ENCODE measurements around the gene SIK2.

The SIK2 gene

GRCh38 chr11:111718436-111718835 is 116.2 kb downstream of the SIK2 start:
- Histone ChIP-seq H3K27ac (ENCODE audit: low read depth, low read length) (peak overlapping the region; percentile 48), H3K9me3 (ENCODE audit: control insufficient read depth, insufficient read depth, low read length) (no peaks in the 10 kb centered on the region), H3K27me3 (ENCODE audit: control insufficient read depth, insufficient read depth, low read length) (no peaks in the 10 kb centered on the region), H3K36me3 (ENCODE audit: control insufficient read depth, insufficient read depth, low read length) (peaks cover 39% of the 10 kb centered on the region), H3K4me1 (ENCODE audit: control insufficient read depth, insufficient read depth, low read length) (peaks cover 15% of the 10 kb centered on the region; the same call in 1 of the 2 replicates), H3K4me3 (ENCODE audit: low read depth, low read length) (no peak overlapping the region), H3K9ac (ENCODE audit: low read depth, low read length) (no peak overlapping the region)

GRCh38 chr11:111718859-111719258 is 116.6 kb downstream of the SIK2 start:
- Histone ChIP-seq H3K27ac (ENCODE audit: low read depth, low read length) (peak overlapping the region; percentile 48), H3K9ac (ENCODE audit: low read depth, low read length) (no peak overlapping the region), H3K4me1 (ENCODE audit: control insufficient read depth, insufficient read depth, low read length) (peaks cover 15% of the 10 kb centered on the region; the same call in 1 of the 2 replicates), H3K4me3 (ENCODE audit: low read depth, low read length) (no peak overlapping the region), H3K27me3 (ENCODE audit: control insufficient read depth, insufficient read depth, low read length) (no peaks in the 10 kb centered on the region), H3K9me3 (ENCODE audit: control insufficient read depth, insufficient read depth, low read length) (no peaks in the 10 kb centered on the region), H3K36me3 (ENCODE audit: control insufficient read depth, insufficient read depth, low read length) (peaks cover 41% of the 10 kb centered on the region)

- no peak overlapping the region for H3K4me3 ChIP-seq (ENCODE audit: low read depth, low read length)
- H3K4me1 ChIP-seq (ENCODE audit: control insufficient read depth, insufficient read depth, low read length): peaks cover 15% of the 10 kb centered on the region; the same call in 1 of the 2 replicates
- H3K27me3 ChIP-seq (ENCODE audit: control insufficient read depth, insufficient read depth, low read length): no peaks in the 10 kb centered on the region
- no peaks in the 10 kb centered on the region for H3K9me3 ChIP-seq (ENCODE audit: control insufficient read depth, insufficient read depth, low read length)
- no peak overlapping the region for H3K9ac ChIP-seq (ENCODE audit: low read depth, low read length)
- peaks cover 46% of the 10 kb centered on the region for H3K36me3 ChIP-seq (ENCODE audit: control insufficient read depth, insufficient read depth, low read length)
- no peak overlapping the region for H3K27ac ChIP-seq (ENCODE audit: low read depth, low read length)
Observed at GRCh38 chr11:111719379-111719778, 117.1 kb downstream of the SIK2 start.

GRCh38 chr11:111720801-111721494 is 118.7 kb downstream of the SIK2 start:
- Histone ChIP-seq H3K4me3 (ENCODE audit: low read depth, low read length) (no peak overlapping the region), H3K27me3 (ENCODE audit: control insufficient read depth, insufficient read depth, low read length) (no peaks in the 10 kb centered on the region), H3K9me3 (ENCODE audit: control insufficient read depth, insufficient read depth, low read length) (no peaks in the 10 kb centered on the region), H3K9ac (ENCODE audit: low read depth, low read length) (no peak overlapping the region), H3K4me1 (ENCODE audit: control insufficient read depth, insufficient read depth, low read length) (peaks cover 15% of the 10 kb centered on the region; the same call in 1 of the 2 replicates), H3K27ac (ENCODE audit: low read depth, low read length) (no peak overlapping the region), H3K36me3 (ENCODE audit: control insufficient read depth, insufficient read depth, low read length) (peaks cover 58% of the 10 kb centered on the region)

- H3K36me3 ChIP-seq (ENCODE audit: control insufficient read depth, insufficient read depth, low read length): peaks cover 68% of the 10 kb centered on the region
Observed at GRCh38 chr11:111722501-111722900, 120.3 kb downstream of the SIK2 start.

GRCh38 chr11:111723595-111723994 is 121.3 kb downstream of the SIK2 start:
- H3K9me3 ChIP-seq (ENCODE audit: control insufficient read depth, insufficient read depth, low read length): no peaks in the 10 kb centered on the region

More at GRCh38 chr11:111722501-111722900, 120.3 kb downstream of the SIK2 start:
- no peak overlapping the region for H3K9ac ChIP-seq (ENCODE audit: low read depth, low read length)
- no peaks in the 10 kb centered on the region for H3K27me3 ChIP-seq (ENCODE audit: control insufficient read depth, insufficient read depth, low read length)
- no peak overlapping the region for H3K4me3 ChIP-seq (ENCODE audit: low read depth, low read length)
- no peak overlapping the region for H3K27ac ChIP-seq (ENCODE audit: low read depth, low read length)
- H3K9me3 ChIP-seq (ENCODE audit: control insufficient read depth, insufficient read depth, low read length): no peaks in the 10 kb centered on the region
- H3K4me1 ChIP-seq (ENCODE audit: control insufficient read depth, insufficient read depth, low read length): peaks cover 15% of the 10 kb centered on the region; the same call in 1 of the 2 replicates

GRCh38 chr11:111724615-111725129 is 122.4 kb downstream of the SIK2 start:
- Histone ChIP-seq H3K36me3 (ENCODE audit: control insufficient read depth, insufficient read depth, low read length) (peaks cover 66% of the 10 kb centered on the region), H3K27me3 (ENCODE audit: control insufficient read depth, insufficient read depth, low read length) (no peaks in the 10 kb centered on the region), H3K9me3 (ENCODE audit: control insufficient read depth, insufficient read depth, low read length) (no peaks in the 10 kb centered on the region), H3K4me3 (ENCODE audit: low read depth, low read length) (no peak overlapping the region), H3K27ac (ENCODE audit: low read depth, low read length) (no peak overlapping the region), H3K9ac (ENCODE audit: low read depth, low read length) (no peak overlapping the region), H3K4me1 (ENCODE audit: control insufficient read depth, insufficient read depth, low read length) (peaks cover 6% of the 10 kb centered on the region; the same call in 1 of the 2 replicates)

More at GRCh38 chr11:111723595-111723994, 121.3 kb downstream of the SIK2 start:
- peaks cover 12% of the 10 kb centered on the region; the same call in 1 of the 2 replicates for H3K4me1 ChIP-seq (ENCODE audit: control insufficient read depth, insufficient read depth, low read length)
- H3K27me3 ChIP-seq (ENCODE audit: control insufficient read depth, insufficient read depth, low read length): no peaks in the 10 kb centered on the region
- no peak overlapping the region for H3K4me3 ChIP-seq (ENCODE audit: low read depth, low read length)
- no peak overlapping the region for H3K27ac ChIP-seq (ENCODE audit: low read depth, low read length)
- H3K36me3 ChIP-seq (ENCODE audit: control insufficient read depth, insufficient read depth, low read length): peaks cover 68% of the 10 kb centered on the region
- no peak overlapping the region for H3K9ac ChIP-seq (ENCODE audit: low read depth, low read length)

- Histone ChIP-seq H3K36me3 (ENCODE audit: control insufficient read depth, insufficient read depth, low read length) (peaks cover 56% of the 10 kb centered on the region), H3K9ac (ENCODE audit: low read depth, low read length) (no peak overlapping the region), H3K27me3 (ENCODE audit: control insufficient read depth, insufficient read depth, low read length) (no peaks in the 10 kb centered on the region), H3K27ac (ENCODE audit: low read depth, low read length) (no peak overlapping the region), H3K4me1 (ENCODE audit: control insufficient read depth, insufficient read depth, low read length) (peaks cover 6% of the 10 kb centered on the region; the same call in 1 of the 2 replicates), H3K9me3 (ENCODE audit: control insufficient read depth, insufficient read depth, low read length) (no peaks in the 10 kb centered on the region), H3K4me3 (ENCODE audit: low read depth, low read length) (no peak overlapping the region)
Observed at GRCh38 chr11:111725621-111726020, 123.4 kb downstream of the SIK2 start.

- Histone ChIP-seq H3K27me3 (ENCODE audit: control insufficient read depth, insufficient read depth, low read length) (no peaks in the 10 kb centered on the region), H3K9me3 (ENCODE audit: control insufficient read depth, insufficient read depth, low read length) (no peaks in the 10 kb centered on the region), H3K36me3 (ENCODE audit: control insufficient read depth, insufficient read depth, low read length) (peaks cover 50% of the 10 kb centered on the region), H3K4me3 (ENCODE audit: low read depth, low read length) (no peak overlapping the region), H3K4me1 (ENCODE audit: control insufficient read depth, insufficient read depth, low read length) (peaks cover 6% of the 10 kb centered on the region; the same call in 1 of the 2 replicates), H3K27ac (ENCODE audit: low read depth, low read length) (no peak overlapping the region), H3K9ac (ENCODE audit: low read depth, low read length) (no peak overlapping the region)
Observed at GRCh38 chr11:111726301-111726713, 124.1 kb downstream of the SIK2 start.

GRCh38 chr11:111727431-111727830 is 125.2 kb downstream of the SIK2 start:
- Histone ChIP-seq H3K9me3 (ENCODE audit: control insufficient read depth, insufficient read depth, low read length) (no peaks in the 10 kb centered on the region), H3K36me3 (ENCODE audit: control insufficient read depth, insufficient read depth, low read length) (peaks cover 38% of the 10 kb centered on the region)

More at GRCh38 chr11:111727431-111727830, 125.2 kb downstream of the SIK2 start:
- Histone ChIP-seq H3K27ac (ENCODE audit: low read depth, low read length) (no peak overlapping the region), H3K27me3 (ENCODE audit: control insufficient read depth, insufficient read depth, low read length) (no peaks in the 10 kb centered on the region), H3K4me1 (ENCODE audit: control insufficient read depth, insufficient read depth, low read length) (peaks cover 6% of the 10 kb centered on the region; the same call in 1 of the 2 replicates), H3K9ac (ENCODE audit: low read depth, low read length) (no peak overlapping the region), H3K4me3 (ENCODE audit: low read depth, low read length) (no peak overlapping the region)

All from HUES48 (cell line).